GM19240 (cell line): ENCODE results near the gene TMEM258.

ENCODE experiments used
- DNase-seq: peaks from one replicate; pipeline ENCODE4 v3.0.0; 2011; ENCODE audit warnings: low spot score; ENCODE audit not compliant: insufficient read length

The TMEM258 gene

GRCh38 chr11:61744609-61745156, 47.7 kb downstream of the TMEM258 start:
- no peak for DNase-seq

- no peak for DNase-seq
Observed at GRCh38 chr11:61744181-61744580, 48.2 kb downstream of the TMEM258 start.

- no peak for DNase-seq
Observed at GRCh38 chr11:61743486-61744095, 48.8 kb downstream of the TMEM258 start.

- no peak for DNase-seq
Observed at GRCh38 chr11:61742391-61742790, 50.0 kb downstream of the TMEM258 start.

- DNase-seq, result no peak
Observed at GRCh38 chr11:61739966-61740365, 52.4 kb downstream of the TMEM258 start.

- DNase-seq, result no peak
Observed at GRCh38 chr11:61739413-61739812, 53.0 kb downstream of the TMEM258 start.
